SK-N-SH (cell line): ENCODE measurements around the gene LNPEP. TPM values are rescaled to one million over a fixed set of nuclear protein-coding genes. Genes with fewer than 3 reads are reported as not detected.

ENCODE experiments used
- CTCF ChIA-PET: fragments of 300-600, 350-600 bp; formaldehyde crosslinking; extraction: SDS; loops from one replicate; lab custom pipeline; 2021; lab: Yijun Ruan, JAX
- POLR2A ChIA-PET: fragments of 350-600 bp; sonication (Branson Sonifier 250); formaldehyde crosslinking; extraction: SDS; loops from one replicate; lab custom pipeline; 2020; ENCODE audit warnings: antibody characterized with exemption, inconsistent platforms; lab: Yijun Ruan, JAX
- DNase-seq: peaks from one replicate; pipeline ENCODE4 v3.0.0; 2012
- H2AFZ ChIP-seq: fragments of 200-600 bp; sonication (generic); 2 replicates; pipeline ENCODE4 v1.8.1; 2016; ENCODE audit warnings: antibody characterized with exemption, mild to moderate bottlenecking, low read depth
- H3F3A ChIP-seq: fragments of 200-600 bp; sonication (generic); replicated peaks from 2 replicates; pipeline ENCODE3; 2016; ENCODE audit warnings: antibody characterized with exemption, mild to moderate bottlenecking; ENCODE audit not compliant: insufficient read depth
- H3K27ac ChIP-seq, 2 experiments: fragments of 200-500 bp in 1 of 2; fragments of 200-600 bp in 1 of 2; sonication (Bioruptor generic) in 1 of 2; sonication (generic), shearing (Covaris generic) in 1 of 2; 2 replicates each; pipeline versions ENCODE4 v1.5.1 to v1.6.1; 2014 to 2016; ENCODE audit warnings: low read depth in 2 of 2, inconsistent platforms in 1 of 2, low read length in 1 of 2, mild to moderate bottlenecking in 1 of 2, mixed read lengths in 1 of 2
- H3K27me3 ChIP-seq: fragments of 200-600 bp; sonication (generic), shearing (Covaris generic); 2 replicates; pipeline ENCODE4 v1.6.1; 2016; ENCODE audit warnings: mixed run types; ENCODE audit not compliant: insufficient read depth
- H3K36me3 ChIP-seq, 2 experiments: fragments of 200-500 bp in 1 of 2; fragments of 200-600 bp in 1 of 2; sonication (Bioruptor generic) in 1 of 2; sonication (generic) in 1 of 2; replicated peaks in 1 of 2; 2 replicates each; pipeline versions ENCODE3 to v1.5.1; 2014 to 2016; ENCODE audit warnings: low read length in 1 of 2, mild to moderate bottlenecking in 1 of 2; ENCODE audit not compliant: insufficient read depth in 2 of 2, control insufficient read depth in 1 of 2
- H3K4me1 ChIP-seq, 2 experiments: fragments of 200-500 bp in 1 of 2; fragments of 200-600 bp in 1 of 2; sonication (Bioruptor generic) in 1 of 2; sonication (generic), shearing (Covaris generic) in 1 of 2; 2 replicates each; pipeline versions ENCODE4 v1.5.1 to v1.6.1; 2014 to 2016; ENCODE audit warnings: low read depth in 1 of 2, low read length in 1 of 2, mixed run types in 1 of 2; ENCODE audit not compliant: insufficient read depth in 2 of 2, control insufficient read depth in 1 of 2
- H3K4me2 ChIP-seq: fragments of 200-600 bp; sonication (generic), shearing (Covaris generic); 2 replicates; pipeline ENCODE4 v1.6.1; 2017; ENCODE audit warnings: mixed run types
- H3K4me3 ChIP-seq, 2 experiments: fragments of 200-500 bp in 1 of 2; fragments of 200-600 bp in 1 of 2; sonication (Bioruptor generic) in 1 of 2; sonication (generic), shearing (Covaris generic) in 1 of 2; 2 replicates each; pipeline versions ENCODE4 v1.5.1 to v1.8.1; 2014 to 2016; ENCODE audit warnings: low read depth in 2 of 2, inconsistent platforms in 1 of 2, low read length in 1 of 2, mild to moderate bottlenecking in 1 of 2, mixed read lengths in 1 of 2, moderate library complexity in 1 of 2
- H3K79me2 ChIP-seq: fragments of 200-600 bp; sonication (generic); 2 replicates; pipeline ENCODE4 v1.8.1; 2017; ENCODE audit warnings: mild to moderate bottlenecking; ENCODE audit not compliant: insufficient read depth
- H3K9ac ChIP-seq: fragments of 200-600 bp; sonication (generic); 2 replicates; pipeline ENCODE4 v1.6.1; 2017; ENCODE audit warnings: mixed run types
- H3K9me2 ChIP-seq: fragments of 200-600 bp; sonication (generic); 2 replicates; pipeline ENCODE4 v1.6.1; 2017; ENCODE audit warnings: mixed run types
- H3K9me3 ChIP-seq: fragments of 200-600 bp; sonication (generic); 2 replicates; pipeline ENCODE4 v1.6.1; 2017; ENCODE audit warnings: mixed run types, mild to moderate bottlenecking, moderate library complexity
- H4K20me1 ChIP-seq: fragments of 200-600 bp; sonication (generic); 2 replicates; pipeline ENCODE4 v1.6.1; 2017; ENCODE audit warnings: mild to moderate bottlenecking, mixed run types; ENCODE audit not compliant: insufficient read depth
- CHD2 ChIP-seq: fragments of 150-350 bp; IDR thresholded peaks from 2 replicates; pipeline ENCODE4 v1.6.1; 2018; ENCODE audit warnings: low read length; ENCODE audit not compliant: partially characterized antibody
- ELF1 ChIP-seq: IDR thresholded peaks from 2 replicates; pipeline ENCODE4 v1.4.0; 2012
- EZH2phosphoT487 ChIP-seq: fragments of 200-600 bp; sonication (generic); IDR thresholded peaks from 2 replicates; pipeline ENCODE4 v1.6.1; 2017; ENCODE audit warnings: low read depth, mixed run types, mild to moderate bottlenecking, antibody characterized with exemption, moderate library complexity, borderline replicate concordance
- FOXM1 ChIP-seq: IDR thresholded peaks from 2 replicates; pipeline ENCODE4 v1.4.0; 2012; ENCODE audit warnings: low read depth, mild to moderate bottlenecking
- GABPA ChIP-seq: IDR thresholded peaks from 2 replicates; pipeline ENCODE4 v1.4.0; 2012; ENCODE audit warnings: low read depth, mild to moderate bottlenecking
- JUND ChIP-seq: IDR thresholded peaks from 2 replicates; pipeline ENCODE4 v1.4.0; 2012
- MAX ChIP-seq: IDR thresholded peaks from 2 replicates; pipeline ENCODE4 v1.4.0; 2012; ENCODE audit warnings: low read depth
- MEF2A ChIP-seq: IDR thresholded peaks from 2 replicates; pipeline ENCODE4 v1.4.0; 2012; ENCODE audit warnings: low read depth, borderline replicate concordance
- MXI1 ChIP-seq: IDR thresholded peaks from 2 replicates; pipeline ENCODE4 v1.6.1; 2012; ENCODE audit warnings: mild to moderate bottlenecking, low read depth, low read length, improper control_type of control experiment
- NFIC ChIP-seq: IDR thresholded peaks from 2 replicates; pipeline ENCODE4 v1.4.0; 2012; ENCODE audit warnings: borderline replicate concordance
- NRF1 ChIP-seq: IDR thresholded peaks from 2 replicates; pipeline ENCODE4 v1.6.1; 2012; ENCODE audit warnings: low read depth, mild to moderate bottlenecking, low read length
- RCOR1 ChIP-seq: fragments of 150-350 bp; IDR thresholded peaks from 2 replicates; pipeline ENCODE4 v1.6.1; 2017; ENCODE audit warnings: antibody characterized with exemption, low read length
- REST ChIP-seq: IDR thresholded peaks from 2 replicates; pipeline ENCODE4 v1.6.1; 2012; ENCODE audit warnings: mild to moderate bottlenecking, low read depth, low read length, moderate library complexity
- RFX5 ChIP-seq: IDR thresholded peaks from 2 replicates; pipeline ENCODE4 v1.6.1; 2012; ENCODE audit warnings: mild to moderate bottlenecking, improper control_type of control experiment, low read length
- RXRA ChIP-seq: IDR thresholded peaks from 2 replicates; pipeline ENCODE4 v1.4.0; 2012; ENCODE audit warnings: low read depth, mild to moderate bottlenecking, borderline replicate concordance
- SIN3A ChIP-seq: IDR thresholded peaks from 2 replicates; pipeline ENCODE4 v1.6.1; 2012; ENCODE audit warnings: low read depth, mild to moderate bottlenecking, low read length, moderate library complexity, borderline replicate concordance
- TCF12 ChIP-seq: IDR thresholded peaks from 2 replicates; pipeline ENCODE4 v1.4.0; 2012
- TEAD4 ChIP-seq: IDR thresholded peaks from 2 replicates; pipeline ENCODE4 v1.4.0; 2012; ENCODE audit warnings: mild to moderate bottlenecking, borderline replicate concordance; ENCODE audit not compliant: insufficient read depth
- USF1 ChIP-seq: IDR thresholded peaks from 2 replicates; pipeline ENCODE4 v1.4.0; 2012; ENCODE audit warnings: low read depth, borderline replicate concordance
- ZBTB33 ChIP-seq: IDR thresholded peaks from 2 replicates; pipeline ENCODE4 v1.4.0; 2012; ENCODE audit warnings: low read depth, borderline replicate concordance
- WGBS: methylation state at CpG from one replicate; pipeline ENCODE4 v1.1.6; 2017; ENCODE audit warnings: low lambda C conversion rate; 5-methylcytosine and 5-hydroxymethylcytosine counted together
- polyA plus RNA-seq, 3 experiments: library from polyadenylated mRNA; depleted of rRNA; stranded (reverse); fragments of >200 nt; gene quantifications; 2 replicates each; pipeline ENCODE4 v1.2.3, GENCODE V29; 2012

The LNPEP gene
- polyA plus RNA-seq, 1 of the 3 experiments (the other 2 are of a cell fraction) = 4.3 TPM

- Histone ChIP-seq H3K4me1 (no peaks in the 10 kb centered on the region), H3K27ac (no peak overlapping the region), H3K36me3 (peaks cover 18 to 25% of the 10 kb centered on the region in 2 experiments), H3K9ac (no peak overlapping the region), H3K27me3 (no peaks in the 10 kb centered on the region), H3K4me3 (no peak overlapping the region), H2AFZ (no peak overlapping the region), H3K9me2 (no peaks in the 10 kb centered on the region), H3F3A (peaks cover 6% of the 10 kb centered on the region), H3K4me2 (no peak overlapping the region), H3K9me3 (no peaks in the 10 kb centered on the region), H4K20me1 (no peaks in the 10 kb centered on the region), H3K79me2 (no peaks in the 10 kb centered on the region)
- WGBS = 89% methylated on average over 1 of the region's 1 CpG
- CTCF ChIA-PET = interaction anchor here (0.9 kb wide), 1 partner anchor 142 kb away, joined by 3 read pairs; the partner anchor contains the start of gene LIX1
- TF ChIP-seq GABPA (no peak), REST (no peak), JUND (no peak), RCOR1 (no peak), SIN3A (no peak), NRF1 (no peak), EZH2phosphoT487 (no peak), RXRA (no peak), CHD2 (no peak), TEAD4 (no peak), NFIC (no peak), ZBTB33 (no peak), TCF12 (no peak), MEF2A (no peak), ELF1 (no peak), MAX (no peak), USF1 (no peak), FOXM1 (no peak), RFX5 (no peak), MXI1 (no peak)
- POLR2A ChIA-PET = no interaction called here
- no peak for DNase-seq
Measured at GRCh38 chr5:96999856-97000255, 64.0 kb downstream of the LNPEP start.
